Measurements from ENCODE around the gene FUT4.
"Not testable (repeated sequence)": the region's sequence is repeated elsewhere in the genome, so short reads cannot be mapped to it uniquely, and the experiment has no call there.

FUT4 gene

GRCh38 chr11:94543695-94544645, at the start of gene FUT4:
Gene FUT4, plus strand, starts transcription at chr11:94543921. Its CDS starts 213 bp downstream, at chr11:94544134.
- H3K27ac ChIP-seq, result peak within 1 kb of the TSS; percentile 91
- no peak for TF ChIP-seq CTCF (IDR thresholded peaks at IDR 0.05)
- no peak for TF ChIP-seq ZFX (IDR thresholded peaks at IDR 0.05; ENCODE audit: borderline replicate concordance)

- TF ChIP-seq ZFX (IDR thresholded peaks at IDR 0.05; ENCODE audit: borderline replicate concordance) (no peak), CTCF (IDR thresholded peaks at IDR 0.05) (no peak)
- peak overlapping the region; percentile 81 for H3K27ac ChIP-seq
These were observed 49.5 kb upstream of the FUT4 start for GRCh38 chr11:94494126-94494680.

GRCh38 chr11:94500181-94500580, 43.5 kb upstream of the FUT4 start:
- H3K27ac ChIP-seq, result no peak overlapping the region
- TF ChIP-seq CTCF (IDR thresholded peaks at IDR 0.05) (no peak), ZFX (IDR thresholded peaks at IDR 0.05; ENCODE audit: borderline replicate concordance) (no peak)

- no peak overlapping the region for H3K27ac ChIP-seq
- TF ChIP-seq CTCF (IDR thresholded peaks at IDR 0.05), result no peak
- no peak for TF ChIP-seq ZFX (IDR thresholded peaks at IDR 0.05; ENCODE audit: borderline replicate concordance)
These were observed 42.2 kb upstream of the FUT4 start for GRCh38 chr11:94501522-94501921.

- H3K27ac ChIP-seq, result no peak overlapping the region
- TF ChIP-seq ZFX (IDR thresholded peaks at IDR 0.05; ENCODE audit: borderline replicate concordance), result no peak
- peak; percentile 81 for TF ChIP-seq CTCF (IDR thresholded peaks at IDR 0.05)
These were observed 38.9 kb upstream of the FUT4 start for GRCh38 chr11:94504689-94505293.

- H3K27ac ChIP-seq, result not testable (repeated sequence)
These were observed 37.2 kb upstream of the FUT4 start for GRCh38 chr11:94506513-94506912.

- TF ChIP-seq ZFX (IDR thresholded peaks at IDR 0.05; ENCODE audit: borderline replicate concordance) (no peak), CTCF (IDR thresholded peaks at IDR 0.05) (no peak)
- H3K27ac ChIP-seq, result no peak overlapping the region
These were observed 36.2 kb upstream of the FUT4 start for GRCh38 chr11:94507485-94507884.
